NCI-H1436 treated with DMSO at 0.1 percent for 48 hours (cell line): ENCODE measurements around the gene EIF2B2.
A peak's percentile ranks its signal among the peaks of the same experiment; 100 is the strongest.

ENCODE experiments used
- DNase-seq: peaks from one replicate; lab custom pipeline; 2025; lab: John Stamatoyannopoulos, UW

The EIF2B2 gene

GRCh38 chr14:75002392-75003249 lies at the start of gene EIF2B2:
TSS of gene EIF2B2 (plus strand) at chr14:75002921. CDS start at chr14:75002991, 70 bp downstream.
- DNase-seq: peak; percentile 91

GRCh38 chr14:74953686-74954085 lies 49.0 kb upstream of the EIF2B2 start:
- no peak for DNase-seq

- DNase-seq: no peak
Measured at GRCh38 chr14:74954232-74954946, 48.3 kb upstream of the EIF2B2 start.

- DNase-seq: no peak
Measured at GRCh38 chr14:74954947-74955228, 47.8 kb upstream of the EIF2B2 start.

- DNase-seq: no peak
Measured at GRCh38 chr14:74955229-74956026, 47.3 kb upstream of the EIF2B2 start, which contains the start of gene PGF. TSS of gene PGF (minus strand) at chr14:74955597. CDS start at chr14:74955242, 355 bp downstream.

- no peak for DNase-seq
Measured at GRCh38 chr14:74956027-74956279, 46.8 kb upstream of the EIF2B2 start.

GRCh38 chr14:74956280-74957072 lies 46.2 kb upstream of the EIF2B2 start:
- DNase-seq: no peak

GRCh38 chr14:74959596-74960180 lies 43.0 kb upstream of the EIF2B2 start:
- DNase-seq: no peak

- DNase-seq: no peak
Measured at GRCh38 chr14:74960736-74961135, 42.0 kb upstream of the EIF2B2 start.

GRCh38 chr14:74961238-74961911 lies 41.3 kb upstream of the EIF2B2 start:
- no peak for DNase-seq

GRCh38 chr14:74962046-74962445 lies 40.7 kb upstream of the EIF2B2 start:
- DNase-seq: no peak

- no peak for DNase-seq
Measured at GRCh38 chr14:74962493-74962892, 40.2 kb upstream of the EIF2B2 start.

- no peak for DNase-seq
Measured at GRCh38 chr14:74963178-74963704, 39.5 kb upstream of the EIF2B2 start.

GRCh38 chr14:74963705-74964271 lies 38.9 kb upstream of the EIF2B2 start:
- DNase-seq: no peak

GRCh38 chr14:74964787-74965485 lies 37.8 kb upstream of the EIF2B2 start:
- no peak for DNase-seq

GRCh38 chr14:74965486-74966153 lies 37.1 kb upstream of the EIF2B2 start:
- DNase-seq: no peak

- DNase-seq: no peak
Measured at GRCh38 chr14:74968811-74969210, 33.9 kb upstream of the EIF2B2 start.

- no peak for DNase-seq
Measured at GRCh38 chr14:74973003-74973653, 29.6 kb upstream of the EIF2B2 start.

- DNase-seq: no peak
Measured at GRCh38 chr14:74973905-74974363, 28.8 kb upstream of the EIF2B2 start.
